Measurements from ENCODE around the gene ATP5F1A. TPM values are rescaled to one million over a fixed set of nuclear protein-coding genes. Genes with fewer than 3 reads are reported as not detected.

The ATP5F1A gene
- total and polyA plus RNA-seq, 2 of the 4 experiments (the other 2 are of a cell fraction): 543 to 1,085 TPM

- no peak overlapping the region for H2BK15ac ChIP-seq (ENCODE audit: low read depth, low read length)
- ChIA-PET CTCF (interaction anchor here (0.6 to 1.9 kb wide), 2 partner anchors 471 to 523 kb away, joined by 4 to 7 read pairs; no protein-coding TSS in a partner anchor), POLR2A (ENCODE audit: unreplicated experiment) (no interaction called here)
- dilution Hi-C loops (cut with HindIII; ENCODE audit: low sequenced_read_pairs, unreplicated experiment): no loop called here
- H3K9me1 ChIP-seq (ENCODE audit: insufficient read depth, low read length): no peaks in the 10 kb centered on the region
- H4K5ac ChIP-seq (ENCODE audit: low read depth, low read length): no peak overlapping the region
- H2BK5ac ChIP-seq (ENCODE audit: low read depth, low read length, poor library complexity, severe bottlenecking): no peak overlapping the region
- no peaks in the 10 kb centered on the region for H4K20me1 ChIP-seq (ENCODE audit: insufficient read depth, low read length)
- H3K23ac ChIP-seq (ENCODE audit: low read depth, low read length): no peak overlapping the region
- H2BK20ac ChIP-seq (ENCODE audit: low read depth, low read length): no peak overlapping the region
- H2AFZ ChIP-seq (replicated peaks; ENCODE audit: low read length, poor library complexity): no peak overlapping the region
- H2AK5ac ChIP-seq (ENCODE audit: low read depth, low read length): no peak overlapping the region
- BruUV-seq (replicated peaks): no TSS peak
- intact Hi-C loops (cut with micrococcal nuclease): no loop called here
- no peaks in the 10 kb centered on the region for H3K27me3 ChIP-seq (ENCODE audit: control insufficient read depth, insufficient read depth, low read length)
- TF ChIP-seq CEBPB (IDR thresholded peaks at IDR 0.05; ENCODE audit: low read depth, low read length): no peak
- TF ChIP-seq ELK1 (IDR thresholded peaks at IDR 0.05; ENCODE audit: borderline replicate concordance, low read depth, low read length): no peak
- no peak for TF ChIP-seq FOS (IDR thresholded peaks at IDR 0.05; ENCODE audit: low read depth, low read length)
- no peak for TF ChIP-seq SMC3 (IDR thresholded peaks at IDR 0.05; ENCODE audit: low read depth, low read length)
- no peak for TF ChIP-seq MAZ (IDR thresholded peaks at IDR 0.05; ENCODE audit: borderline replicate concordance, low read depth, low read length)
- TF ChIP-seq USF2 (IDR thresholded peaks at IDR 0.05; ENCODE audit: low read depth, low read length): no peak
- no peak for TF ChIP-seq MXI1 (IDR thresholded peaks at IDR 0.05; ENCODE audit: borderline replicate concordance, low read depth, low read length)
- no peak for TF ChIP-seq CTCF (conservative IDR thresholded peaks at IDR 0.05; ENCODE audit: low read depth, low read length)
- no peak for TF ChIP-seq CHD1 (IDR thresholded peaks at IDR 0.05; ENCODE audit: low read depth, low read length)
- TF ChIP-seq BHLHE40 (IDR thresholded peaks at IDR 0.05; ENCODE audit: low read depth, low read length): no peak
- TF ChIP-seq RCOR1 (IDR thresholded peaks at IDR 0.05; ENCODE audit: insufficient replicate concordance, low read length): no peak
- TF ChIP-seq NFE2L2 (IDR thresholded peaks at IDR 0.05; ENCODE audit: low read depth, low read length): no peak
- no peak for TF ChIP-seq RFX5 (IDR thresholded peaks at IDR 0.05; ENCODE audit: low read depth, low read length)
- no peak overlapping the region for H3K4me3 ChIP-seq (ENCODE audit: insufficient read depth, low read depth, low read length)
- H3K9me3 ChIP-seq (ENCODE audit: control insufficient read depth, insufficient read depth, low read length): no peaks in the 10 kb centered on the region
- H3K27ac ChIP-seq (ENCODE audit: insufficient read depth, low read length): no peak overlapping the region
- no peak overlapping the region for H3K14ac ChIP-seq (replicated peaks; ENCODE audit: low read depth, low read length)
- no peak overlapping the region for H3K18ac ChIP-seq (ENCODE audit: low read depth, low read length)
- H2BK120ac ChIP-seq (ENCODE audit: low read depth, low read length): no peak overlapping the region
- H3K56ac ChIP-seq (ENCODE audit: extremely low read depth, insufficient read depth, low read length): no peak overlapping the region
- H3K36me3 ChIP-seq (ENCODE audit: control insufficient read depth, insufficient read depth, low read length): no peaks in the 10 kb centered on the region; the same call in 1 of the 2 replicates
- no peaks in the 10 kb centered on the region for H3K4me1 ChIP-seq (ENCODE audit: control insufficient read depth, insufficient read depth, low read length)
- DNase-seq (no peak), ATAC-seq (ENCODE audit: low read depth) (no peak)
- H3K4me2 ChIP-seq (ENCODE audit: low read depth, low read length): no peak overlapping the region
- 92% methylated on average over 3 of the region's 9 CpGs; no CpG with 5 or more reads in 1 of the 2 experiments for WGBS, 2 experiments (ENCODE audit: extremely low coverage in 2 of 2, insufficient read length in 1 of 2)
- H3K4ac ChIP-seq (ENCODE audit: low read depth, low read length): no peak overlapping the region
- no peak overlapping the region for H4K91ac ChIP-seq (ENCODE audit: insufficient read depth, low read depth, low read length)
- H3K9ac ChIP-seq (ENCODE audit: low read depth, low read length): no peak overlapping the region
- in situ Hi-C loops (cut with MboI; ENCODE audit: low sequenced_read_pairs): no loop called here
- no peak overlapping the region for H4K8ac ChIP-seq (ENCODE audit: low read depth in 2 of 2, low read length in 2 of 2)
- no peak overlapping the region for H2AK9ac ChIP-seq (replicated peaks; ENCODE audit: low read depth, low read length, poor library complexity)
- no peaks in the 10 kb centered on the region for H3K79me1 ChIP-seq (ENCODE audit: low read depth in 1 of 2, low read length in 2 of 2)
Measured at GRCh38 chr18:46134920-46135675, 37.0 kb upstream of the ATP5F1A start.

Data from IMR-90 (cell line).